HG02840 (cell line): ENCODE measurements around the gene AMPD2.
"Not testable (repeated sequence)": the region's sequence is repeated elsewhere in the genome, so short reads cannot be mapped to it uniquely, and the experiment has no call there.

Source experiments
- ATAC-seq: cut with Tn5 transposase; IDR thresholded peaks from one replicate; pipeline ENCODE4 v1.9.1; 2021; ENCODE audit warnings: mild to moderate bottlenecking, moderate library complexity, moderate number of reproducible peaks; ENCODE audit not compliant: unreplicated experiment, low FRiP score

The AMPD2 gene

DNA sequence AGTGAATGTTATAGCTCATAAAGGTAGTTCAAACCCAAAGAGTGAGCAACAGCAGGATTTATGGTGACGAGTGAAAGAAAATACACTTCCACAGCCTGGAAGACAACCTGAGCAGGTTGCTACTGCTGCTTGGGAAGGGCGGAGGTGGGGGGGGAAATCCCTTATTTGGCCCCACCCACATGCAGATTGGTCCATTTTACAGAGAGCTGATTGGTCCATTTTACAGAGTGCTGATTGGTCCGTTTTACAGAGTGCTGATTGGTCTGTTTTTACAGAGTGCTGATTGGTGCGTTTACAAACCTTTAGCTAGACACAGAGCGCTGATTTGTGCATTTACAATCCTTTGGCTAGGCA lies 50.3 kb downstream of the AMPD2 start:
- not testable (repeated sequence) for ATAC-seq

DNA sequence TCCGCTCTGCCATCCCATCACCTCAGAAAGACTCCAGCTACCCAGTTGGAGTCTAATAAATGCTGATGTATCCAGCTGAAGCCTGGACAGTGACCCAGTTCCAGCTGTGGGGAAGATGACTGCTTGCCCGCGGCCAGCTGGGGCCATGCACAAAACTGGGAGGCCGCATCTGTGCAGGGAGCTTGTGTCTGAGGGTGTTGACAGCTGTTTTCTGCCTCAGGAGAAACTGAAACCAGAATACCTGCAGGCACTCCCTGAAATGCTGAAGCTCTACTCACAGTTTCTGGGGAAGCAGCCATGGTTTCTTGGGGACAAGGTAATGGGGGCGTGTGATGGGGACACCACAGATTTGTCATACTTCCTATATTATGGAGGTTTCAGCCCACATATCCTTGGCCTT lies 51.4 kb downstream of the AMPD2 start:
- no peak for ATAC-seq

DNA sequence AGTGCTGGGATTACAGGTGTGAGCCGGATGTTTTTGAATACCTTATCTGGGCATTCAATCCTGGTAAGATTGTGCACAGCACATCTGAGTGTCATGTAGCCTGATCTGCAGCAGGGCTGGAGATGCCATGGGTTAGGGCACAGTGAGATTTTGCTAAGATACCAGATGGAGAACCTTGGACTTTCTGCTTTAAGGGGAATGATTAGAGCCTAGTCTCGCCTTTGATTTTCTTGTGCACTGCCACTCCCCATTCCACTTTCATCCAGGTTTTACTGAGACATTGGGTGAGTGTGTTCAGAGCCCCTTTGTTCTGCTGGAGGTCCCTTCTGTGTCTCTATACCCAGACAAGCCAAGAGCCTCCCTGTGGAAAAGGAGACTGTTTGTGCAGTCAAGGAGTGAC lies 54.2 kb downstream of the AMPD2 start:
- not testable (repeated sequence) for ATAC-seq

DNA sequence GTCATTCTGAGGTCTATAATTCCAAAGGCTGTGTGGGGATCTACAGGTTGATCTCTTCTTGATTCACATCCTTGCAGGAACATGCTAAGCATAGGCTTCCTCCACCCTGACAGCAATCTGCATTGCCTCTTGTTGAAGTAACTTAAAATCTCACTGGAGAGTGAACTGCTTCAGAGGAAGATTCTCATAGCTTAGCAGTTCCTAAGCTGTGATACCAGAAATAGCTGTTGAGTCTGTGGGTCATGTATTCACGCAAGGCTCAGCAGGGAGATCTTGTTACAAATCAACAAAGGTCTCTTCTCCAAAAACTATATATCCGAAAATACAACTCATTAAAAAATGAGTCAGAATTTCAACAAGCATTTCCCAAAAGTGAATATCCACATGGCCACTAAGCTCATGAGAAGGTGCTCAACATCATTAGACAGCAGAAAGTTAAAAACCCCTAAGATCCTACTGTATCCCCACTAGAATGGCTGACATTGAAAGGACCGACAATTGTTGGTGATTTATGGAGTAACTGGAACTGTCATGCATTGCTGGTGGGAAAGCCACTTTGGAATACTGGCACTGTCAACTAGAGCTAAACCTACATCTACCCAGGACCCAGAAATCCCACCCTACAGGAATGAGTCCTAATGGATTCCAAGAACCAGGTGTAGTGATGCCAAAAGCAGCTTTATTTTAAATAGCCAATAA lies 57.2 kb downstream of the AMPD2 start:
- not testable (repeated sequence) for ATAC-seq

DNA sequence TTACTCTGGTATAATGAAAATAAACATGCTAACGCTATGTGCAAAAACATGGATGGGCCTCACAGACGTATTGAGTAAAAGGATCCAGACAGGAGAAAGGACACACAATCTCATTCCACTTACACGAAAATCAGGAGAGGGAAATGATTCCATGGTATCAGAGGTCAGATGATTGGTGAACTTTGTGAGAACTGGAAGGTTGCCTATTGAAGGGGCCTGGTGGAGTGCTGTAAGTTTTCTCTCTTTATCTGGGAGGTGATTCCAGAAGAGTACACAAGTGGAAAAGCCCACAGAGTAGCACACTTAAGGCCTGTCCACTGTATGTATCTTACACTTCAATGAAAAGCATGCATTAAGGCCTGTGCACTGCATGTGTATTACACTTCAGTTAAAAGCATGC lies 57.8 kb downstream of the AMPD2 start:
- ATAC-seq = no peak

DNA sequence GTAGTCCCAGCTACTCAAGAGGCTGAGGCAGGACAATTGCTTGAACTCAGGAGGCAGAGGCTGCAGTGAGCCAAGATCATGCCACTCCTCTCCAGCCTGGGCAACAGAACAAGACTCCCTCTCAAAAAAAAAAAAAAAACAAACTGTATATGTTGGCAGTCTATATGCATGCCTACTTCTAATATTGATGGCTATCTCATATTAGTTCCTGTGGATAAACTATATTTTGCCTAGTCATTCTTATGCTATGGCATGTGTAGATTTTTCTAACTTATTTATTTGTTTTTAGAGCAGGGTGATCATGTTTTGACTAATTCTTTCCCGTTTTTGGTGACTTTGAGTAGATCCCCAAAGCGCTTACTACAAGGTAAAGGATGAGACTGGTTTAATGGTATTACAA lies 59.0 kb downstream of the AMPD2 start:
- not testable (repeated sequence) for ATAC-seq
